GM18502 (cell line): Measurements from ENCODE around the gene POT1.

ENCODE experiments used
- ATAC-seq: cut with Tn5 transposase; IDR thresholded peaks from one replicate; pipeline ENCODE4 v1.9.1; 2021; ENCODE audit warnings: mild to moderate bottlenecking; ENCODE audit not compliant: unreplicated experiment, poor library complexity

Gene POT1

DNA sequence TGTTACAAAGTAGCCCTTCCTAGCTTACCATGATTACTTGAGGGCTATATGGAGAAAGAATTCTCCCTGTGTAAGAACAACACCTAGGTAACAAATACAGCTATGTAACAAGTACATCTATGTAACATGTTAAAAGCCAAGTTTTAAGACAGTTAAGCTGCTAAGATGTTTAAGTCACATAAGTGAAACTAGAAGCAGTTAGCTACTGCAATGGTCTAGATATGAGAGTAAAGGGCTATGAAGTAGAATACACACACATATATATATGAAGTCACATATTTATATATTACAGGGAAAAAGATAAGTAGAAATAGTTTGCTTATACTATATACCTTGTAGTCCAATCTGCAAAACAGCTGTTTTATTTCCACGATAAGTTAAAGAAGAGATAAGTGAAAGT, 14.4 kb downstream of the POT1 start:
- ATAC-seq: peak; percentile 54

DNA sequence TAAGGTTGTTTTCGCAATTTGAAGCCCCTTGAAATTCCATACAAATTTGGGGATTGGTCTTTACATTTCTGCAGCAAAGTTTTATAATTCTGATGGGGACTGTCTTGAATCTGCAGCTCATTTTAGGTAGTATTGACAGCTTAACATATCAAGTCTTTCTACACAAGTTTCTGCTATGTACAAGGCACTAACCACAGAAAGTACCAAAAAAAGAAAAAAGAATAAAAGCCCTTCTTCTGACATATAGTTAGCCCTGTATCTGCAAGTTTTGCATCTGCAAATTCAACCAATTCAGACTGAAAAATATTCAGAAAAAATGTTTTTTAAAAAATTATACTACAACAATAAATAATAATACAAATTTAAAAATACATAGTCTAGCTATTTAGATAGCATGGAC, 15.3 kb downstream of the POT1 start:
- ATAC-seq: peak; percentile 66

DNA sequence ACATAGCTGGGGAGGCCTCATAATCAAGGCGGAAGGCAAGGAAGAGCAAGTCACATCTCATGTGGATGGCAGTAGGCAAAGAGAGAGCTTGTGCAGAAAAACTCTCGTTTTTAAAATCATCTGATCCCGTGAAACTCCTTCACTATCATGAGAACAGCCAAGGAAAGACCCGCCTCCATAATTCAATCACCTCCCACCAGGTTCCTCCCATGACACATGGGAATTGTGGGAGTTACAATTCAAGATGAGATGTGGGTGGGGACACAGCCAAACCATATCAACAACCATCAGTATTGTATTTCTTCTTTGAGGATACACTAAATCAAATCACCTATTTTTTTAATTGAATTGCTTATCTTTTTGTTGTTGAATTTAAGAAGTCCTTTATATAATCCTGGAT, 16.7 kb downstream of the POT1 start:
- no peak for ATAC-seq

DNA sequence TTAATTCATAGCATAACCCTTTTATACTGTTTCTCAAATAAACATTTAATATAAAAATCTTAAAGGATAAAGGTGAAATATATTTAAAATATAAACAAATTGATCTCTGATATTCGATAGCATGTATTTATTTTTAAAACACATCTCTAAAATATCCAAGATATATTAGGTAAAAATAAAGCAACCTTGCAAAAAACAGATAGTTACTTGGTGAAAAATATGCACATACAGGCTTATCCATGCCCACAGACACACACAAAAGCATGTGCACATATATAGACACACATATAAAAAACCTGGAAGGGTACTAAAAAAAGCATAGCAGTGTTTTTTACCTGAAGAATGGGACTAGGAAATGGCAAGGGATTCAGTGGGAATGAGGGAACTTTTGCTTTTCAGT, 19.8 kb downstream of the POT1 start:
- ATAC-seq: no peak

DNA sequence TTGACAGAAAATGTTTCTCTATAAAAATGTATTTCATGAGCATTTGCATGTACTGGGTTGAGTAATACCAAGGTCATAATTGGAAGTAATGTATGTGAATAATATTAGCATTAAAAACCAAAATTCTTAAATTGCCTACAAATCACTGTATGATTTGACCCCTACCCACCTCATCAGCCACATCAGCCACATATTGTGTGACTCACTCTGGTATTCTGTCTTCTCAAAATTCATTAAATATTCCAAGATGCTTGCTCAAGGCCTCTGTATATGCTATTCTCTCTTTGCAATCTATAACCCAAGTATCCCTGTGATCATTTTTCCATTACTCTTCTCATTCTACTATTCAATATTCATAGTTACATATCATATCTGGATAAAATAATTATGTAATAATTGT, 21.4 kb downstream of the POT1 start:
- no peak for ATAC-seq

DNA sequence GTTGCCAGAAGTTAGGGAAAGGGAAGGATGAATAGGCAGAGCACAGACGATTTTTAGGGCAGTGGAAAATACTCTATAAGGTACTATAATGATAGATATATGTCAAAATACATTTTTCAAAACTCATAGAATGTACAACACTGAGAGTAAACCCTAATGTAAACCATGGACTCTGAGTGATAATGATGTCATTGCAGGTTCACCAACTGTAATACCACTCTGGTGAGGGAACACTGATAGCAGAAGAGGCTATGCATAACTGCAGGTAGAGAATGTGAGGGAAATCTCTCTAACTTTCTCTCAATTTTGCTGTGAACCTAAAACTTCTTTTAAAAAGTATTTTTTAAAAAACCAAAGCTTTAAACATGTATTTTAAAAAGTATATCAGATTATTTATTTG, 22.1 kb downstream of the POT1 start:
- ATAC-seq: no peak

DNA sequence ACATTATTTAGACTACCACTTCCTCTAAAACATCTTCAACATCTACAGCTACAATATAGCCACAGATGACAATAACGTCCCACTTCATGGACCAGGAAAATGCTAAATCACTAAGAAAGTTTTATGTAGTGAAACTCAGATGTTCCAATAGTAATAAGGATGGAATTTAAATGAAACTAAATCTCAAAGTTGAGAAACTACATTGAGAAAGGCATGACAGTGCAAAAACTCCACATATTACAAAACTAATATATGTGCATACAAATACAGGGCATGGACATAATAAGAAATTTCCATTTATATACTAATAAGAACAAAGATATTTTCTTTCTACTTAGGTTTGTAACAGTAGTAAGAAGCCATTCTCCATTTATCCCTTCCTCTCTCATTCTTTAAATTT, 31.1 kb downstream of the POT1 start:
- no peak for ATAC-seq

DNA sequence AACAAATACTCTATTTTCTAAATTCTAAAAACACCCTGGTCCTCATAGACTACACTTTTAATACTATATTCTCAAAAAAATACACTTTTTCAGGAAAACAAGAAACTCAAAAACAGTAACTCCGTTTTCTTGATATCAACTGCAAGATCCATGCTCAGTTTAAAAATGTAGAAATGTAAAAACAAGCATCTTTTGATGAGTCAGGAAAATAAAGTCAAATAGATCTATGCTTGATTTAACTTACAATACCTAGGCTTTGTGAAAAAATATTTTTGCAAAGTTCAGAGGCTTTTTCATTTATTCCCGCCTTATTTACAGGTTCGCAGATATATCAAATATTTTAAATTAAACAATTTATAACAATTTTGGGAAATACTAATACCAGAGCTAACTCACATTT, 33.6 kb downstream of the POT1 start:
- ATAC-seq: no peak

DNA sequence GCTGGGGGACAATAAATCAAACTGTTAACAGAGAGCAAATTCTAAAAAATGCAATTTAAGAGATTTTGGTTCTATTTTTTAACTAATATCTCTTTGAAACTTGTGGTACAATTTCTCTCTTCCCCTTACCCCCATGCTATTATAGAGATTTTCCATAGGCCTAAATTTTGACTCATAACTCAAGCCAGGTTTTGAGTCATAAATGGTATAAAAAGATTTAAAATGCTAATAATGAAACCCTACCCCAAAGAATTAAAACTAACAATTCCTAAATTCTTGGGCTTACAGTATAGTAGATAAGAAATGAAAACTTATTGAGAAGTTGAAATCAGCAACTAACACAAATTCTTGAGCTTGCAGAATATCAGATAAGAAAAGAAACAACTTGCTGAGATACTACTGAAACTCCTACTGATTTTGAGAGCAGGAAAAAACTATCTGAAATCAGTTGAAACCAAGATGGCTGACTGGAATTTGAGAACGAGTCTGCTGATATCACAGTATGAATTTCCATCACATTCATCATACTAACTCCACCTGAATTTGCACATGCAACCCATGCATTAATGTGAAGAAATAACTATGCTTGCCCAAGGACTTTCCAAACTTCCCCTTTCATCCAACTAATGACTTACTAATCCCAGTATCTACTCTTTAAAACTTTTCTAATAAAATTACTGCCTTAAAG, 36.3 kb downstream of the POT1 start:
- peak; percentile 91 for ATAC-seq

DNA sequence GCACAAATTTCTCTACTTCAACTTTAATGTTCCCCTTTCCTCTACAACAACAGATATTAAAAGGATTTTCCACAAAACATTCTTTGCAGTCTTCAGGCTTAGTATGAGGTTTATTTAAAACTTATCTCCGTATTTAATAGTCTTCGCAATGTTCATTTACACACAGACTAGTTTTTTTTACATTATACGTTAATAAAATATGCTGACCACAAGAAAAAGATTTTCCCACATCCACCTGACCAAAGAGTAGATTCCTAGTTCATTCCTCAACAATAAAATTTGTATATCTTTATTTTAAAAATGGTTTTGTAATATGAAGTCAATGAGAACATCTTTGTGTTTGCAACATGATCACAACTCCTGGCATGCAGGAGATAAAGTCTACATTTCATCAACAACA, 42.4 kb downstream of the POT1 start:
- no peak for ATAC-seq

DNA sequence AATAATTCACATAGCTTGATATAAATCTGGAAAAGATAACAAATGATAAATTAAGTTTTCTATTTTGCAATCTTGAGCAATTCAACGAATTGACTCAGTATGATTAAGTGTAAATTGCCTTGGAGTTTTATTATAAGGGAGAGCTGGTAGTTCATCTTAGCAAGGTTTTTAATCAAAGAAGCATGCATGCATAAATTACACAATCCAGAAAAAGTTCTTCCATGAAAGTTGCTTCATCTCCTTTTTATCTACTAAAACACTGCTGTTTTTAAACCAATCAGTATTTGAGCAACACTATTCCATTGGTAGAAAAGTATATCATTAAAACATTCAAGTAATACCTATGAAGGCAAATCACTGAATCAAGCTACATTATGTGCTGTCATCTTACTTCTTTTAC, 47.6 kb downstream of the POT1 start:
- no peak for ATAC-seq

DNA sequence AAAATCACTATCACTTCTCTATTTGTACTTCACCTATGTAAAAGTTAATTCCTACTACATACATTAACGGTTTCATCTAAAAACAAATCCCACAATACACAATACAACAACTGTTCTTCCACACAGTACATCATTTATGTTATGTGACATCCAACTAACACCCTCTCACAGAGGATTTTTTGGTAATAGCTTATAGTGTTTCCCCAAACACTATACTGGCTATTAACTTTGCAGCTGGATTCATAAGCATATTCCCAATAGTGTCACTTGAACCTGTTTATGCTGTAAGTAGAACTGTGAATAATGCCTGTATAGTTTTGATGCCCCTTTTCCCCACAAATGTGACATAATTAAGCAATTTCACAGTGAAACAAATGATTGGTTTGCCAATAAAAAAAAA, 49.9 kb downstream of the POT1 start:
- ATAC-seq: no peak

DNA sequence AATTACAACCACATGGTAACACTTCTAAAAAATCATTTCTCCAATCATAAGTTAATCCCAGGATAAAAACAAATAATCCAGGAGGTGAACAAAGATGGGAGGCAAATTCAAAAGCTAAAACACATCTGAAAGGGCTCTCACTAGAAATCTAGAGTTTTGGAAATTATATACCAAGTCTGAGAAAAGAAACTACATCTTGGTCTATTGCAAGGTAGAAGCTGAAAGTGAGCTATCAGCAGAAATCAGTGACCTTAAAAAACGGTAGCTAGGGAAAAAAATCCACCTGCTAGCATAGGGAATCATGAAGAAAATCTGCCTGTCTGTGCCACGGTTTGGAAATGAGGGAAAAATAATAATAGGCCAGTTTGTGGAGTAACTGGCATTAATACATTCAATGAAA, 50.5 kb downstream of the POT1 start:
- ATAC-seq: no peak

DNA sequence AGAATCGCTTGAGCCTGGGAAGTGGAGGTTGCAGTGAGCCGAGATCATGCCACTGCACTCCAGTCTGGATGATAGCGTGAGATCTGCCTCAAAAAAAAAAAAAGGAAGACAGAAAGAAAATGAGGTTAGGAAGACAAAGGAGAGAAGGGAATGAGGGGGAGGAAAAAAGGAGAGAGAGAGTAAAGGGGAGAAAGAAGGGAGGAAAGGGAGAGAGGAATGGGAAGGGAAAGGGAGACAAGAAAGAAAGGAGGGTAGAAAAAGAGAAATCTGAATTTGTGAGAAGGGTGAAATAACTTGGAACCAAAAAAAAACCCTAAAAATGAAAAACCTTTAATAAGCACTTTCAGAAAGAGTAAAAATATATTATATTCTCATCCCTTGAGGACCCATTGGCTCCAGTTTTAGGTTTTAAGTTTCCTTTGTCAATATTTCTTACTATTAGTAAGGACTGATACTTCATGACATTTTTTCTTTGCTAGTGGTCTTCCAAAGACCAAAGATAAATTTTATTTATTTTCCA, 54.9 kb downstream of the POT1 start:
- ATAC-seq: no peak

DNA sequence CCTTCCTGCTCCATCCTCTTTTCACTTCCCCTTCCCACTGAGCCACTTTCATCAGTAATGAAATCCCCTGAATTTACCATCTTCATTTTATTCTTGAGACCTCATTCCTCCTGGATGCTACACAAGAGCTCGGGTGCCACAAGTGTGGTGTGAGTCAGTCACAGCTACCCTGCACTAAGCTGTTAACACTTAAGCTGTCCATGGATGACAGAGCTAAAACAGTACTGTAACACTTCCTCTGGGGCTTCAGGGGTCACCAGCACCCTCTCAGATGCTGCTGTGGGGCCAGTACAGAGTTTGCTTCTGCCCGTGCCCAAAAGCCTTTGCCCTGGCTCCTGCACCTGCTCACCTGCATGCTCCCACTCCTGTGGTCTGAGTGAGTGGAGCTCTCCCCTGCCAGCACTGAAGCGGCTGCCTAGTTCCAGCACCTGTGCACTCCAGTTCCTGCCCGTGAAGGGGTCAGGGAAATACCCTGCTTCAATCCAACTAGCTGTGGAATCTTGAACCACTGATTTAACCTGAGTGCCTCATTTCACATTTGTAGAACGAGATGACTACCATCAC, 71.9 kb downstream of the POT1 start:
- no peak for ATAC-seq

DNA sequence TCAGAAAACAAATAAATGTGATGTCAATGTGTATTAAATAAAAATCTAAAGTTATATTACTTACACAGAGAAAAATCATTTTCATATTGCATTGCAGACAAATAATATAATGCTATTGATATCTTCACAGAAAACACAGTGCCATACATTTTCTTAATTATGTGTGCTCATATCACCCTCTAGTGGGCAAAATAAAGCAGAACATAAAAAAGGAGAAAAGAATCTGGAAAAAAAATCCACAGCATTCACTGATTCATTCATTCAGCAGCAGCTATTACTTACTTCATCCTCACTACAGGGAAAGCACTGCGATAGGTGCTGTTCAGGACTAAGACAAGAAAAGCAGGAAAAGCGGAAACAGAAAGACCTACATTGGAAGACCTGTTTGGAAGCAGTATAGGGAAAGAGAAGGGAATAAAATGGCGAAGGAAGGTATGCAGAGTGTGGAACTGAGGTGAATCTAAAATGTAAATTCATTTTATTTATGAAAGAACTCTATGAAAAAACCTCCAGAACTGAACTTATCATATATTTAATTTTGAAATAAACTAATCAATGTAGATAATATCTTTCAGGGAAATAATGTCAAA, 73.2 kb downstream of the POT1 start:
- peak; percentile 69 for ATAC-seq

DNA sequence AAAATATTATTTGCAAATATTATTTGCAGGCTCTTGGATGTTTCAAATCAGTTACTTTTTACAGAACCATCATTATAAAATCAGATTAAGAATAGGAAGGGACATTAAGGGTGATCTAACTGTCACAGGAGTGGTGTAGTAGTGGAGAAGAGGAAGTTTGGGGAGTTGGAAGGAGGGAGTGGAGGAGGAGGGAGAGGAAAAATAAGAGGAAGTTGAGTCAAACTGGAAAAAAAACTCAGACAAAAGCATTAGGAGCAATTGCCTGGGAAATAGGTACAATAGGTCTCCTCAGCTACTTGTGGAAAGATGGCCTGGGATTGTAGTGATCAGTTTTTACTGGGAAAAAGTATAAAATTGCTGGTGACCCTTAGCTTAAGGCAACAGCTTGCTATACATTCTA, 86.3 kb downstream of the POT1 start:
- ATAC-seq: no peak

DNA sequence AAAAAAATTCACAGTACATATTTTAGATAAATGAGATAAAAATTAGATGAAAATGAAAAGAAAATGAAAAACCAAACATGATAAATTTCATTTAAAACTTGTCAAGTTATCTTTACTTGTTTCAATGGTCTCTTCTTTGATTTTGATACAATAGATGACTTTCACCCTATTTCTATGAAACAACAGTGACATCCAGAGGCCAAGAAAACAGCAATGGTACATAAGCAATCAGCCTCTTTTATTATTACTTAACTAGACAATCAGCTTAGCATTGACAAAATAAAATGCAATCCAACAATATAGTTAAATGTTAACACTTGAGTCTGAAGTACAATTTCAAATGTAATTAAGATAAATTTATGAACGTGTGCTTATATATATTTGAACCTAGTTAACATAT, 89.2 kb downstream of the POT1 start:
- no peak for ATAC-seq

DNA sequence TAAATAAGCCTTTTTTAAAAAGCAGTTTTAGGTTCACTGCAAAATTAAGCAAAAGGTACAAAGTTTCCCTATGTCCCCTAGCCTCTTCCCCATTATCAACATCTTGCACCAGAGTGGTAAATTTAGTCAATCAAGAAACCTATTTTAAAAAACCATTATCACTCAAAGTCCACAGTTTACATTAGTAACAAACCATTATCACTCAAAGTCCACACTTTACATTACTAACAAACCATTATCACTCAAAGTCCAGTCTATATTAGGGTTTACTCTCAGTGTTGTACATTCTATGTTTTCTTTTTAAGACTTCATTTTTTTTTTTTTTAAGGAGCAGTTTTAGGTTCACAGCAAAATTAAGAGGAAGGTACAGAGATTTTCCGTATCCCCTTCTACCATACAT, 89.9 kb downstream of the POT1 start:
- no peak for ATAC-seq

DNA sequence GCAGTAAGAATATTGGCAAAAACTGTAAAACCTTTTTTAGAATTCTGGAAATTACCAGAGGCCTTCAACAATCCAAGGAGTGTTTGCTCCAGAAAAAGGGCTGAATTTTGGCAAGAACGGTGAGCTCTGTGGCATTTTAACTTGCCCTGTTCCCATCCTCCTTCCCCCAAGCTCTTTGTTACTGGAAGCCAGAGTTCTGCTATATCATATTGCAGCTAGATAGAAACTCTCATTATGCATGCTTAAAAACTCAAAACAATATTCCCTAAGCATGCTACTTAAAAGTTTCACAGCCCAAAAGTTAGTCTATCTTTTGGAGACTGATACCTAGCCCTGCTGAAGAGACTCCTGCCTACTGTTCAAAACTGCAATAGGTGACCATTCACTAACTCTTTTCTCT, 93.5 kb downstream of the POT1 start:
- ATAC-seq: no peak

DNA sequence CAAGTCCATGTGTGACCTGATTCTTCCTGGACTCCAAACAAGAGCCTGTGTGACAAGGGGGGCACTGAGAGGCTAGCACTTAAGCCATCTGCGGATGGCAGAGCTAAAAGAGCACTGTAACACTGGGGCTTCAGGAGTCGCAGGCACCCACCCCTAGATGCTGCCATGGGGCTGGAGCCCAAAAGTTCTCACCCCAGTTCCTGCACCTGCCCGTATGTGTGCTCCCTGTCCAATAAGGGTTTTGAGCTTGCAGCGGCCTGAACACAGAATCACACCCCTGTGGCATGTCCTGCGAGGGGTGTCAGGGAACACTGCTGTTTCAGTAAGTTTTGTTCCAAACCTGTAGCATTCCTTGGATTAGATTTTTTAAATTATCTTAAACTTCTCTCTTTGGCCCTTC, 110.8 kb downstream of the POT1 start:
- no peak for ATAC-seq
